H1 (cell line): ENCODE data around the gene AGBL5. TPM values are rescaled to one million over a fixed set of nuclear protein-coding genes. Genes with fewer than 3 reads are reported as not detected.

ENCODE experiments used
- CTCF ChIA-PET: fragments of 300-600 bp; sonication (Branson Sonifier 250); formaldehyde crosslinking; loops from one replicate; lab custom pipeline; 2021; ENCODE audit not compliant: partially characterized antibody; lab: Charles Lee
- POLR2A ChIA-PET: fragments of 300-600 bp; sonication (Branson Sonifier 250); formaldehyde crosslinking; loops from one replicate; lab custom pipeline; 2021; ENCODE audit warnings: inconsistent platforms; ENCODE audit not compliant: partially characterized antibody; lab: Charles Lee
- DNase-seq, 2 experiments: peaks; one replicate each; pipeline versions ENCODE4 v3.0.0 to v3.0.0-alpha.2; 2010 to 2022; ENCODE audit warnings: low spot score in 2 of 2, low read depth in 1 of 2, mixed read lengths in 1 of 2
- FAIRE-seq: peaks from 2 replicates; lab custom pipeline; 2011; peaks lifted over from hg19 to GRCh38; lab: Jason Lieb, UNC
- H2AFZ ChIP-seq: 2 replicates; pipeline ENCODE4 v1.8.1; 2012; ENCODE audit warnings: low read length, inconsistent platforms
- H2AK5ac ChIP-seq: 2 replicates; pipeline ENCODE4 v1.6.1; 2013; ENCODE audit warnings: low read depth, low read length
- H2BK120ac ChIP-seq: replicated peaks from 2 replicates; pipeline ENCODE3; 2013; ENCODE audit warnings: low read depth, low read length, inconsistent platforms
- H2BK12ac ChIP-seq: 2 replicates; pipeline ENCODE4 v1.6.1; 2013; ENCODE audit warnings: low read depth, low read length
- H2BK15ac ChIP-seq: 2 replicates; pipeline ENCODE4 v1.6.1; 2013; ENCODE audit warnings: low read length
- H2BK20ac ChIP-seq: 2 replicates; pipeline ENCODE4 v1.6.1; 2013; ENCODE audit warnings: low read length
- H2BK5ac ChIP-seq: 2 replicates; pipeline ENCODE4 v1.6.1; 2013; ENCODE audit warnings: low read depth, low read length
- H3K14ac ChIP-seq: 2 replicates; pipeline ENCODE4 v1.6.1; 2013; ENCODE audit warnings: inconsistent platforms; ENCODE audit not compliant: insufficient read length
- H3K18ac ChIP-seq: 2 replicates; pipeline ENCODE4 v1.6.1; 2013; ENCODE audit warnings: low read length; ENCODE audit errors: extremely low read depth
- H3K23ac ChIP-seq: 2 replicates; pipeline ENCODE4 v1.6.1; 2013; ENCODE audit warnings: inconsistent platforms; ENCODE audit not compliant: insufficient read length
- H3K23me2 ChIP-seq: 2 replicates; pipeline ENCODE4 v1.6.1; 2013; ENCODE audit warnings: low read depth, low read length
- H3K27ac ChIP-seq: 2 replicates; pipeline ENCODE4 v1.6.1; 2011; ENCODE audit warnings: low read depth, low read length, inconsistent platforms
- H3K27me3 ChIP-seq, 4 experiments: replicated peaks in 1 of 4; 1 replicate in 1 of 4; 2 replicates in 3 of 4; pipeline versions ENCODE4 v1.6.1 to v1.8.1; 2011 to 2013; ENCODE audit warnings: low read length in 3 of 4, mild to moderate bottlenecking in 3 of 4, inconsistent platforms in 2 of 4, mixed read lengths in 2 of 4, moderate library complexity in 1 of 4; ENCODE audit not compliant: control insufficient read depth in 3 of 4, insufficient read depth in 3 of 4; ENCODE audit errors: extremely low read depth in 1 of 4
- H3K36me3 ChIP-seq, 4 experiments: 2 replicates each; pipeline versions ENCODE4 v1.6.1 to v1.8.1; 2011 to 2013; ENCODE audit warnings: mild to moderate bottlenecking in 4 of 4, low read length in 3 of 4, moderate library complexity in 2 of 4, control low read depth in 1 of 4, inconsistent platforms in 1 of 4; ENCODE audit not compliant: insufficient read depth in 4 of 4, control insufficient read depth in 2 of 4
- H3K4ac ChIP-seq: replicated peaks from 2 replicates; pipeline ENCODE3; 2013; ENCODE audit warnings: low read length, low read depth, mixed read lengths, inconsistent platforms; ENCODE audit not compliant: insufficient read length
- H3K4me1 ChIP-seq, 4 experiments: replicated peaks in 1 of 4; 1 replicate in 1 of 4; 2 replicates in 3 of 4; pipeline versions ENCODE4 v1.6.1 to v1.8.1; 2011 to 2013; ENCODE audit warnings: low read length in 3 of 4, inconsistent platforms in 2 of 4, mixed read lengths in 1 of 4; ENCODE audit not compliant: insufficient read depth in 4 of 4, control insufficient read depth in 3 of 4
- H3K4me2 ChIP-seq, 2 experiments: 2 replicates each; pipeline versions ENCODE4 v1.6.1 to v1.8.1; 2011 to 2013; ENCODE audit warnings: low read depth in 2 of 2, low read length in 2 of 2, control low read depth in 1 of 2, inconsistent platforms in 1 of 2, mild to moderate bottlenecking in 1 of 2; ENCODE audit not compliant: insufficient read depth in 1 of 2
- H3K4me3 ChIP-seq, 4 experiments: fragments of 200-600, 300-600 bp in 1 of 4; sonication (generic), shearing (Covaris generic), sonication (Bioruptor Twin) in 1 of 4; 2 replicates each; pipeline versions ENCODE4 v1.5.1 to v1.8.1; 2011 to 2016; ENCODE audit warnings: low read length in 4 of 4, low read depth in 3 of 4, control low read depth in 2 of 4, inconsistent platforms in 2 of 4, mild to moderate bottlenecking in 2 of 4, mixed read lengths in 1 of 4, moderate library complexity in 1 of 4; ENCODE audit not compliant: insufficient read depth in 2 of 4; ENCODE audit errors: extremely low read depth in 1 of 4
- H3K56ac ChIP-seq: replicated peaks from 2 replicates; pipeline ENCODE3; 2013; ENCODE audit warnings: low read depth, mild to moderate bottlenecking, mixed read lengths, low read length, inconsistent platforms; ENCODE audit not compliant: insufficient read length
- H3K79me1 ChIP-seq: 2 replicates; pipeline ENCODE4 v1.6.1; 2013; ENCODE audit warnings: low read depth, low read length, control low read depth
- H3K79me2 ChIP-seq, 2 experiments: 2 replicates each; pipeline versions ENCODE4 v1.6.1 to v1.8.1; 2012 to 2013; ENCODE audit warnings: low read length in 2 of 2, mild to moderate bottlenecking in 2 of 2, inconsistent platforms in 1 of 2; ENCODE audit not compliant: insufficient read depth in 2 of 2, control insufficient read depth in 1 of 2
- H3K9ac ChIP-seq, 4 experiments: replicated peaks in 1 of 4; 1 replicate in 1 of 4; 2 replicates in 3 of 4; pipeline versions ENCODE4 v1.6.1 to v1.8.1; 2011 to 2013; ENCODE audit warnings: low read depth in 3 of 4, low read length in 3 of 4, control low read depth in 2 of 4, mild to moderate bottlenecking in 2 of 4, moderate library complexity in 2 of 4, inconsistent platforms in 1 of 4; ENCODE audit errors: extremely low read depth in 1 of 4
- H3K9me3 ChIP-seq, 2 experiments: 2 replicates each; pipeline versions ENCODE4 v1.6.1 to v1.8.1; 2012 to 2013; ENCODE audit warnings: mild to moderate bottlenecking in 2 of 2, moderate library complexity in 2 of 2, control low read depth in 1 of 2, inconsistent platforms in 1 of 2, low read depth in 1 of 2, low read length in 1 of 2, mixed read lengths in 1 of 2; ENCODE audit not compliant: insufficient read depth in 2 of 2
- H4K20me1 ChIP-seq, 2 experiments: replicated peaks in 1 of 2; 2 replicates each; pipeline versions ENCODE3 to v1.8.1; 2011 to 2013; ENCODE audit warnings: inconsistent platforms in 2 of 2, low read length in 2 of 2, mild to moderate bottlenecking in 1 of 2; ENCODE audit not compliant: insufficient read depth in 2 of 2, control insufficient read depth in 1 of 2
- H4K5ac ChIP-seq: 2 replicates; pipeline ENCODE4 v1.6.1; 2013; ENCODE audit warnings: low read length, low read depth, mixed read lengths, inconsistent platforms; ENCODE audit not compliant: insufficient read length
- H4K8ac ChIP-seq: 2 replicates; pipeline ENCODE4 v1.8.0; 2013; ENCODE audit warnings: mild to moderate bottlenecking, moderate library complexity, low read length, inconsistent platforms; ENCODE audit not compliant: insufficient read depth; ENCODE audit errors: extremely low read depth
- H4K91ac ChIP-seq: replicated peaks from 2 replicates; pipeline ENCODE3; 2013; ENCODE audit warnings: low read length, mixed read lengths, inconsistent platforms; ENCODE audit not compliant: insufficient read length
- NANOG ChIP-seq: IDR thresholded peaks from 2 replicates; pipeline ENCODE4 v1.6.1; 2011; ENCODE audit warnings: low read length, low read depth, mild to moderate bottlenecking, inconsistent platforms; ENCODE audit not compliant: insufficient read depth, poor library complexity, severe bottlenecking
- WGBS, 2 experiments: shearing (Covaris generic) in 1 of 2; methylation state at CpG; one replicate each; pipeline versions ENCODE4 v1.1.6 to v1.1.7; 2013 to 2015; ENCODE audit warnings: low lambda C conversion rate in 2 of 2, mixed read lengths in 2 of 2, inconsistent platforms in 1 of 2, low coverage in 1 of 2, missing lambda C conversion rate in 1 of 2; ENCODE audit not compliant: insufficient replicate concordance in 2 of 2, insufficient coverage in 1 of 2, insufficient read length in 1 of 2; ENCODE audit errors: extremely low coverage in 1 of 2, missing lambda C conversion rate in 1 of 2; 5-methylcytosine and 5-hydroxymethylcytosine counted together
- polyA plus RNA-seq, 7 experiments: library from polyadenylated mRNA; depleted of rRNA in 3 of 7; stranded (reverse) in 5 of 7; unstranded in 2 of 7; fragments of >200 nt in 5 of 7; fragments of 200-250 nt in 2 of 7; gene quantifications; 1 replicate in 5 of 7; 2 replicates in 1 of 7; 4 replicates in 1 of 7; pipeline versions ENCODE4 v1.2.1 to v1.2.3, GENCODE V29; 2011 to 2013; ENCODE audit warnings: missing spikeins in 2 of 7, mixed read lengths in 2 of 7
- total RNA-seq: library from RNA; stranded (reverse); fragmentation: NEBNext Ultra II Directional; extraction: Animal tissue kit (Norgen Biotek cat#: 25700); gene quantifications from 2 replicates; pipeline ENCODE4 v1.2.1, GENCODE V29; 2021

AGBL5 gene
- total and polyA plus RNA-seq, 2 of the 8 experiments (the other 6 are each of a cell fraction or from before 2014, with no cell fraction given), result 45.4 to 62.0 TPM

- Histone ChIP-seq H2AK5ac (no peak overlapping the region), H3K9ac (no peak overlapping the region), H3K14ac (no peak overlapping the region), H3K9me3 (peaks cover 15 to 16% of the 10 kb centered on the region in 2 experiments), H3K23ac (no peak overlapping the region), H2BK12ac (no peak overlapping the region), H4K91ac (no peak overlapping the region), H2BK5ac (no peak overlapping the region), H2BK20ac (no peak overlapping the region), H3K4me3 (no peak overlapping the region), H3K23me2 (no peaks in the 10 kb centered on the region), H3K56ac (no peak overlapping the region), H3K27me3 (no peaks in the 10 kb centered on the region; a peak in 1 of 7 replicates), H4K8ac (no peak overlapping the region), H3K27ac (no peak overlapping the region), H3K36me3 (0 out of 8 replicates have a peak, but pooled peaks cover 0 to 3% (median 0%) of the 10 kb centered on the region in 4 experiments), H4K5ac (no peak overlapping the region), H2BK120ac (no peak overlapping the region), H3K79me2 (no peaks in the 10 kb centered on the region), H3K4ac (no peak overlapping the region), H3K4me2 (no peak overlapping the region), H3K4me1 (no peaks in the 10 kb centered on the region), H3K79me1 (no peaks in the 10 kb centered on the region), H2AFZ (no peak overlapping the region), H3K18ac (no peak overlapping the region), H4K20me1 (no peaks in the 10 kb centered on the region), H2BK15ac (no peak overlapping the region)
- DNase-seq (no peak), FAIRE-seq (no peak)
- ChIA-PET POLR2A (interaction anchor here (1.0 to 1.7 kb wide), 3 partner anchors 39 to 161 kb away, joined by 3 to 6 read pairs (median 3); partner anchors contain the start of gene MAPRE3), CTCF (interaction anchor here (0.9 to 12.3 kb wide), 10 partner anchors 9 to 67 kb away, joined by 3 to 416 read pairs (median 6); partner anchors contain the start of gene MAPRE3)
- 98% methylated on average over 3 of the region's 3 CpGs; no CpG with 5 or more reads in 1 of the 2 experiments for WGBS, 2 experiments
- no peak for TF ChIP-seq NANOG
These were observed 41.3 kb upstream of the AGBL5 start for GRCh38 chr2:27010139-27010538.
